OCI-LY7 (cell line): ENCODE data around the gene CELF3. TPM values are rescaled to one million over a fixed set of nuclear protein-coding genes. Genes with fewer than 3 reads are reported as not detected.

ENCODE experiments used
- BruUV-seq: library from RNA; stranded (reverse); fragments of 400-500 nt; replicated peaks from 2 replicates; lab custom pipeline; 2021; lab: Mats Ljungman, UMichigan
- CTCF ChIA-PET: fragments of 300-600 bp; sonication (Branson Sonifier 250); formaldehyde crosslinking; loops from one replicate; lab custom pipeline; 2022; ENCODE audit warnings: antibody characterized with exemption; ENCODE audit not compliant: unreplicated experiment; lab: Charles Lee
- POLR2A ChIA-PET: fragments of 300-600 bp; sonication (Branson Sonifier 250); formaldehyde crosslinking; loops from one replicate; lab custom pipeline; 2022; ENCODE audit warnings: antibody characterized with exemption; lab: Charles Lee
- DNase-seq: peaks from one replicate; pipeline ENCODE4 v3.0.0-alpha.2; 2015; ENCODE audit warnings: low spot score
- H2AFZ ChIP-seq: fragments of 200-600 bp; sonication (generic), shearing (Covaris generic); 2 replicates; pipeline ENCODE4 v1.6.1; 2014; ENCODE audit warnings: mild to moderate bottlenecking, antibody characterized with exemption, low read length, moderate library complexity
- H3K27ac ChIP-seq: fragments of 200-600 bp; sonication (generic); 2 replicates; pipeline ENCODE4 v1.5.1; 2014; ENCODE audit warnings: mixed run types, low read depth, mild to moderate bottlenecking, moderate library complexity, low read length, inconsistent platforms; ENCODE audit not compliant: poor library complexity, severe bottlenecking
- H3K36me3 ChIP-seq: fragments of 200-600 bp; sonication (generic); 2 replicates; pipeline ENCODE4 v1.6.1; 2014; ENCODE audit warnings: mild to moderate bottlenecking, antibody characterized with exemption, low read length, moderate library complexity, mixed read lengths; ENCODE audit not compliant: insufficient read depth
- H3K4me1 ChIP-seq: fragments of 200-600 bp; sonication (generic); 2 replicates; pipeline ENCODE4 v1.5.1; 2014; ENCODE audit warnings: mild to moderate bottlenecking, low read length; ENCODE audit not compliant: insufficient read depth, poor library complexity, severe bottlenecking
- H3K4me2 ChIP-seq: fragments of 200-600 bp; sonication (generic); 2 replicates; pipeline ENCODE4 v1.6.1; 2014; ENCODE audit warnings: mild to moderate bottlenecking, low read length
- H3K4me3 ChIP-seq: fragments of 200-600 bp; sonication (generic); 2 replicates; pipeline ENCODE4 v1.5.1; 2014; ENCODE audit warnings: mild to moderate bottlenecking, low read depth, low read length; ENCODE audit not compliant: poor library complexity, severe bottlenecking
- H3K79me2 ChIP-seq: fragments of 200-600 bp; sonication (generic); 2 replicates; pipeline ENCODE4 v1.6.1; 2016; ENCODE audit warnings: low read depth, mild to moderate bottlenecking, low read length, moderate library complexity, mixed read lengths; ENCODE audit not compliant: insufficient read depth
- H3K9me2 ChIP-seq: fragments of 200-600 bp; sonication (generic); 2 replicates; pipeline ENCODE4 v1.6.1; 2016; ENCODE audit warnings: mild to moderate bottlenecking, low read length, mixed read lengths; ENCODE audit not compliant: insufficient read depth
- H3K9me3 ChIP-seq: fragments of 200-600 bp; sonication (generic); 2 replicates; pipeline ENCODE4 v1.6.1; 2014; ENCODE audit warnings: mild to moderate bottlenecking, mixed run types, low read length, mixed read lengths
- H4K20me1 ChIP-seq: fragments of 200-600 bp; sonication (generic); 2 replicates; pipeline ENCODE4 v1.6.1; 2014; ENCODE audit warnings: mild to moderate bottlenecking, antibody characterized with exemption, low read length, moderate library complexity, mixed read lengths; ENCODE audit not compliant: insufficient read depth
- EZH2phosphoT487 ChIP-seq: fragments of 200-600 bp; sonication (generic); IDR thresholded peaks from 2 replicates; pipeline ENCODE4 v1.6.1; 2018; ENCODE audit warnings: low read depth, borderline replicate concordance, mild to moderate bottlenecking, mixed run types, antibody characterized with exemption, low read length, moderate library complexity, mixed read lengths
- intact Hi-C: fragments of 100-400 bp; cut with micrococcal nuclease; formaldehyde crosslinking; loops from one replicate; pipeline ENCODE4 v1.10.0; 2022; ENCODE audit not compliant: unreplicated experiment
- total RNA-seq, 2 experiments: library from RNA; depleted of rRNA in 1 of 2; stranded (reverse); fragments of >200 nt in 1 of 2; shearing (Covaris generic) in 1 of 2; gene quantifications; 2 replicates each; pipeline ENCODE4 v1.2.3, GENCODE V29; 2014 to 2022
- TF ChIP-seq, protein P1 (sequence below): fragments of 200-600 bp; sonication (generic); conservative IDR thresholded peaks from 2 replicates; pipeline ENCODE4 v1.5.1; 2014; ENCODE audit warnings: mild to moderate bottlenecking, antibody characterized with exemption, low read length, moderate library complexity, mixed read lengths

The CELF3 gene
- total RNA-seq, 2 experiments from 2014 or later, result not detected

GRCh38 chr1:151693057-151693651 lies 23.4 kb downstream of the CELF3 start:
- ChIA-PET CTCF (no interaction called here), POLR2A (interaction anchor here (0.6 to 1.2 kb wide), 2 partner anchors 52 to 94 kb away, joined by 3 read pairs; no protein-coding TSS in a partner anchor)
- H3K9me2 ChIP-seq, result no peaks in the 10 kb centered on the region
- no peaks in the 10 kb centered on the region for H3K9me3 ChIP-seq
- no peaks in the 10 kb centered on the region for H3K79me2 ChIP-seq
- no peaks in the 10 kb centered on the region for H4K20me1 ChIP-seq
- no peak overlapping the region for H3K4me2 ChIP-seq
- H3K4me3 ChIP-seq, result no peak overlapping the region
- no peaks in the 10 kb centered on the region for H3K4me1 ChIP-seq
- no peak for TF ChIP-seq EZH2phosphoT487
- TF ChIP-seq, protein P1, sequence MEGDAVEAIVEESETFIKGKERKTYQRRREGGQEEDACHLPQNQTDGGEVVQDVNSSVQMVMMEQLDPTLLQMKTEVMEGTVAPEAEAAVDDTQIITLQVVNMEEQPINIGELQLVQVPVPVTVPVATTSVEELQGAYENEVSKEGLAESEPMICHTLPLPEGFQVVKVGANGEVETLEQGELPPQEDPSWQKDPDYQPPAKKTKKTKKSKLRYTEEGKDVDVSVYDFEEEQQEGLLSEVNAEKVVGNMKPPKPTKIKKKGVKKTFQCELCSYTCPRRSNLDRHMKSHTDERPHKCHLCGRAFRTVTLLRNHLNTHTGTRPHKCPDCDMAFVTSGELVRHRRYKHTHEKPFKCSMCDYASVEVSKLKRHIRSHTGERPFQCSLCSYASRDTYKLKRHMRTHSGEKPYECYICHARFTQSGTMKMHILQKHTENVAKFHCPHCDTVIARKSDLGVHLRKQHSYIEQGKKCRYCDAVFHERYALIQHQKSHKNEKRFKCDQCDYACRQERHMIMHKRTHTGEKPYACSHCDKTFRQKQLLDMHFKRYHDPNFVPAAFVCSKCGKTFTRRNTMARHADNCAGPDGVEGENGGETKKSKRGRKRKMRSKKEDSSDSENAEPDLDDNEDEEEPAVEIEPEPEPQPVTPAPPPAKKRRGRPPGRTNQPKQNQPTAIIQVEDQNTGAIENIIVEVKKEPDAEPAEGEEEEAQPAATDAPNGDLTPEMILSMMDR, result peak; percentile 79
- intact Hi-C loops, result loop anchor here (1.0 kb wide), 1 partner anchor 143 kb away; no protein-coding TSS in a partner anchor
- H2AFZ ChIP-seq, result no peak overlapping the region
- no peak overlapping the region for H3K27ac ChIP-seq
- DNase-seq, result peak; percentile 36
- BruUV-seq, result no TSS peak
- peaks cover 20% of the 10 kb centered on the region; the same call in 1 of the 2 replicates for H3K36me3 ChIP-seq

GRCh38 chr1:151692226-151692625 lies 24.4 kb downstream of the CELF3 start:
- Histone ChIP-seq H3K9me2 (no peaks in the 10 kb centered on the region), H3K4me3 (no peak overlapping the region), H3K9me3 (no peaks in the 10 kb centered on the region), H4K20me1 (no peaks in the 10 kb centered on the region), H3K36me3 (peaks cover 20% of the 10 kb centered on the region; the same call in 1 of the 2 replicates), H3K27ac (no peak overlapping the region), H3K4me2 (no peak overlapping the region), H3K79me2 (no peaks in the 10 kb centered on the region), H3K4me1 (no peaks in the 10 kb centered on the region), H2AFZ (no peak overlapping the region)
- intact Hi-C loops, result no loop called here
- no peak for TF ChIP-seq EZH2phosphoT487
- TF ChIP-seq, protein P1, result no peak
- no peak for DNase-seq
- CTCF ChIA-PET, result no interaction called here
- POLR2A ChIA-PET, result interaction anchor here (0.6 to 1.2 kb wide), 2 partner anchors 28 to 51 kb away, joined by 3 to 5 read pairs; no protein-coding TSS in a partner anchor
- BruUV-seq, result no TSS peak

GRCh38 chr1:151689494-151689893 lies 27.1 kb downstream of the CELF3 start:
- Histone ChIP-seq H3K4me1 (no peaks in the 10 kb centered on the region), H3K9me2 (no peaks in the 10 kb centered on the region), H4K20me1 (no peaks in the 10 kb centered on the region), H3K36me3 (peaks cover 29% of the 10 kb centered on the region; the same call in 1 of the 2 replicates), H3K4me3 (no peak overlapping the region), H3K27ac (no peak overlapping the region), H3K9me3 (no peaks in the 10 kb centered on the region), H2AFZ (no peak overlapping the region), H3K4me2 (no peak overlapping the region), H3K79me2 (no peaks in the 10 kb centered on the region)
- POLR2A ChIA-PET, result interaction anchor here (0.5 kb wide), 1 partner anchor 361 kb away, joined by 3 read pairs; no protein-coding TSS in a partner anchor
- intact Hi-C loops, result loop anchor here (5.0 kb wide), 1 partner anchor 57 kb away; no protein-coding TSS in a partner anchor
- DNase-seq, result no peak
- CTCF ChIA-PET, result no interaction called here
- TF ChIP-seq EZH2phosphoT487, result no peak
- TF ChIP-seq, protein P1, result no peak
- BruUV-seq, result no TSS peak
